Lower leg skin (tissue), 3 donors: ENCODE results near the gene OPTC.

Experiments
- CTCF ChIP-seq, 3 donors: fragments of 450-650 bp; IDR thresholded peaks; one replicate each; pipeline ENCODE4 v1.5.1; 2016; ENCODE audit warnings: antibody characterized with exemption in 3 of 3, mild to moderate bottlenecking in 3 of 3, moderate library complexity in 2 of 3
- POLR2A ChIP-seq, 2 donors: fragments of 450-650 bp; IDR thresholded peaks; one replicate each; pipeline ENCODE4 v1.6.1; 2016 to 2017; ENCODE audit warnings: antibody characterized with exemption in 2 of 2, mild to moderate bottlenecking in 1 of 2, moderate library complexity in 1 of 2

GRCh38 chr1:203463469-203464062, 30.4 kb upstream of the OPTC start:
- TF ChIP-seq CTCF (IDR thresholded peaks at IDR 0.05) (no peak), POLR2A (IDR thresholded peaks at IDR 0.05) (no peak)
